RWPE1 (cell line): ENCODE data around the gene PDE7B.
A peak's percentile ranks its signal among the peaks of the same experiment; 100 is the strongest.

Experiments
- CTCF ChIA-PET: fragments of 350-600 bp; sonication (Branson Sonifier 250); formaldehyde crosslinking; extraction: SDS; loops from one replicate; lab custom pipeline; 2021; lab: Yijun Ruan, JAX
- POLR2A ChIA-PET: fragments of 400-600 bp; formaldehyde crosslinking; extraction: SDS; loops from one replicate; lab custom pipeline; 2020; ENCODE audit warnings: antibody characterized with exemption; ENCODE audit not compliant: low non-redundant PET; lab: Yijun Ruan, JAX
- DNase-seq: peaks from one replicate; pipeline ENCODE4 v3.0.0; 2012; ENCODE audit warnings: low spot score
- H3K27ac ChIP-seq: fragments of 450-650 bp; 2 replicates; pipeline ENCODE4 v1.5.1; 2017
- TF ChIP-seq, protein P1 (sequence below): fragments of 450-650 bp; conservative IDR thresholded peaks from 2 replicates; pipeline ENCODE4 v1.5.1; 2017; ENCODE audit warnings: low read depth, mild to moderate bottlenecking

Gene PDE7B

DNA sequence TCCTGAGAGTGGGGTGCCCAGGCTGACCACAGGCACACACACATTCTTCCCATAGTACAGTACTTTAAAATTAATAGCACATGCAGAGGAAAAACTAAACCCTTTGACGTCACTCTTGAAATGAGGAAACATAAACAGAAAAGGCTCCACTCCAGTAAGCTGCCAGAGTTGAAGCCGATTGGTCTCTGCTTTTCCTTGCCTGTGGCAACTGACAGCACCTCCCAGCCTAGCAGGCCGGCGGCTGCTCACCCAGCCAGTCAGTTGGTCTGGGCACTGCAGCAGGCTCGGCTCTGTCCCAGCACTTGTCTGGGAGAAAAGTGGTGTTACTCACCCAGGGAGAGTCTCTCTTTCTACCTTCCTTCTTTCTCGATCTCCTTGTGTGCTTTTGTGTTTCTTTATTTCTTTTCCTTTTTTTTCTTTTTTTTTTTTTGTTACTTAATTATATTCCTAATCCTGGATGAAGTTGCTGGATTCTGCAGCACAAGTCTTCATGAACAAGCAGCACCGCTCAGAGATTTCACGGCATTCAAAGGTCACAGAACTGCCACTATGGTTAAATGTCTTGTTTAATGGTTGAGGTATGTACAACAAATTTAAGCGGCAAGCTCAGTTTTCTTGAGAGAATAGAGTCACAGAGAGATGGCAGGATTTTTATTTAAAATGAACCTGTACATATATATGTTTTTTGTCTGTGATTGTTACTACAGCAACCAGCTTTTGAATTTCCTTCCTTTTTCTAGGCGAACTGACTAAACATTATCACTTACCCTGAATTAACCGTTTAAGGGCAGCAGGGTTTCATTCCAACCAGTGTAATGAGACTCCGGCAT, at the start of gene PDE7B:
PDE7B (plus strand) TSS at position 260 of the 830 bp plus-strand sequence.
- peak; percentile 20 for DNase-seq
- CTCF ChIA-PET, result no interaction called here
- no peak within 1 kb of the TSS for H3K27ac ChIP-seq
- POLR2A ChIA-PET, result no interaction called here
- TF ChIP-seq, protein P1, sequence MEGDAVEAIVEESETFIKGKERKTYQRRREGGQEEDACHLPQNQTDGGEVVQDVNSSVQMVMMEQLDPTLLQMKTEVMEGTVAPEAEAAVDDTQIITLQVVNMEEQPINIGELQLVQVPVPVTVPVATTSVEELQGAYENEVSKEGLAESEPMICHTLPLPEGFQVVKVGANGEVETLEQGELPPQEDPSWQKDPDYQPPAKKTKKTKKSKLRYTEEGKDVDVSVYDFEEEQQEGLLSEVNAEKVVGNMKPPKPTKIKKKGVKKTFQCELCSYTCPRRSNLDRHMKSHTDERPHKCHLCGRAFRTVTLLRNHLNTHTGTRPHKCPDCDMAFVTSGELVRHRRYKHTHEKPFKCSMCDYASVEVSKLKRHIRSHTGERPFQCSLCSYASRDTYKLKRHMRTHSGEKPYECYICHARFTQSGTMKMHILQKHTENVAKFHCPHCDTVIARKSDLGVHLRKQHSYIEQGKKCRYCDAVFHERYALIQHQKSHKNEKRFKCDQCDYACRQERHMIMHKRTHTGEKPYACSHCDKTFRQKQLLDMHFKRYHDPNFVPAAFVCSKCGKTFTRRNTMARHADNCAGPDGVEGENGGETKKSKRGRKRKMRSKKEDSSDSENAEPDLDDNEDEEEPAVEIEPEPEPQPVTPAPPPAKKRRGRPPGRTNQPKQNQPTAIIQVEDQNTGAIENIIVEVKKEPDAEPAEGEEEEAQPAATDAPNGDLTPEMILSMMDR, result no peak

DNA sequence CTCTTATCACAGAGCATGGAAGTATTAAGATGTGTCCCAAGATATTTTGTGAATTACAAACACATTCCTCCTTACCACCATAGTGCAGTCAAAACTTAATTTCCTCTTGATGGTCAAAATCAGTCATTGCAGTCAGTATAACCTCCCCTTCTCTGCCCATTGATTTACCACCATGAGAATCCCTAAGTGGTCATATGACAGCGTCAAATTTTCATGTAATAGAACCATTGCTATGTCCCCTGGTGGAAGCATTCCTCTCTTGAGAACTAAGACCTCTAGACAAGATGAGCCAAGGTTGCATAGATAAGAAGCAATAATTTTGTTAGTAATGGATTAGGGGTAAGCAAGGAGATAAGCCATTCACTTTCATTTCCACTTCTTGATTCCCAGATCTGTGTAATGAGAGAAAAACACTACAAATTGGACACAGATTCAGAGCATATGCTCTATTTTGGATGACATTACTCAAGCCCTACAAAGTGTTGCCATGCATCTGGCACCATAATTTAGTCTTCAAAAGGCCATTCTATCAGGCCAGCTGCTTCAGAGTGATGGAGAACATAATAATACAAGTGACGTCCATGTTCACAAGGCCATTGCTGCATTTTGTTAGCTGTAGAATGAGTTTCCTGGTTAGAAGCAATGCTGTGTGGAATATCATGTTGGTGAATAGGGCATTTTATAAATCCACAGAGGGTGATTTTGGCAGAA, 49.6 kb upstream of the PDE7B start:
- ChIA-PET CTCF (no interaction called here), POLR2A (no interaction called here)
- no peak overlapping the region for H3K27ac ChIP-seq
- no peak for DNase-seq
- TF ChIP-seq, protein P1, result no peak

DNA sequence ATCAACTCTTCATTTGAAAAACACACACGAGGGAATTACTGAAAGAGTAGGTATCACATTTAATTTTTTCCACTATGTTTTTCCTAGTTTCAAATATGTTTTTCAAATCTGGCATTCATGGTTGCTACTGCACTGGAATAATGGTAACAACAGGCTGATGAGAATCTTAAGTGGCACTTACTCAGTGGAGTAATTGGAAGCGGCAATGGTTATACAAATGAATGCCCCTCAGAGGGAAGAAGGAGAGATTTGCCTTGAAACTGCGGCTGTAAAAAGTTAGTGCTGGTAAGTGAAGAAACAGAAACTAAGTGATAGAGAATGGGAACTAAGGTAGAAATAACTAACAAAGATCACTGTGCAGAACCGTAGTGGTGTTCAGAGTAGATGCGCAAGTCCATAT, 41.0 kb upstream of the PDE7B start:
- ChIA-PET CTCF (interaction anchor here (0.6 kb wide), 1 partner anchor 421 kb away, joined by 7 read pairs; no protein-coding TSS in a partner anchor), POLR2A (no interaction called here)
- TF ChIP-seq, protein P1, result no peak
- no peak overlapping the region for H3K27ac ChIP-seq
- no peak for DNase-seq

DNA sequence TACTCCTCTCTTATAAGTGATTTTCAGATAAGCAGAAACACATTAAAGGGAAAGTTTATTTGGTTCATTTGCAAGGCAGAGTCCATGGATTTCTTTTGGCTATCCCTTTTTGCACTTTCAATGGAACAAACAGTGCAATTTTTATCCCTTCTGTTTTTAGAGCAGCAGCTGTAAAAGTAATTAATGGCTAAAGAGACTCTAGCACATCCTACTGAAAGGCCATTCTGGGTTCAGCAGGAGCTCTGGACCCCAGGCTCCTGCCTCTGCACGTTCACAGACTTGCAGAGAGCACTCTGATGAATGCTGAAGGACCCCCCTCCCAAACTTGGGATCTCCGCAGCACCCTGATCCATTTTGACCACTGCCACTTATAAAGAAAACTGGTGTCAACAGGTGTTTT, 40.3 kb upstream of the PDE7B start:
- no peak overlapping the region for H3K27ac ChIP-seq
- no peak for DNase-seq
- POLR2A ChIA-PET, result no interaction called here
- TF ChIP-seq, protein P1, result no peak
- CTCF ChIA-PET, result interaction anchor here (0.6 kb wide), 1 partner anchor 420 kb away, joined by 7 read pairs; no protein-coding TSS in a partner anchor

DNA sequence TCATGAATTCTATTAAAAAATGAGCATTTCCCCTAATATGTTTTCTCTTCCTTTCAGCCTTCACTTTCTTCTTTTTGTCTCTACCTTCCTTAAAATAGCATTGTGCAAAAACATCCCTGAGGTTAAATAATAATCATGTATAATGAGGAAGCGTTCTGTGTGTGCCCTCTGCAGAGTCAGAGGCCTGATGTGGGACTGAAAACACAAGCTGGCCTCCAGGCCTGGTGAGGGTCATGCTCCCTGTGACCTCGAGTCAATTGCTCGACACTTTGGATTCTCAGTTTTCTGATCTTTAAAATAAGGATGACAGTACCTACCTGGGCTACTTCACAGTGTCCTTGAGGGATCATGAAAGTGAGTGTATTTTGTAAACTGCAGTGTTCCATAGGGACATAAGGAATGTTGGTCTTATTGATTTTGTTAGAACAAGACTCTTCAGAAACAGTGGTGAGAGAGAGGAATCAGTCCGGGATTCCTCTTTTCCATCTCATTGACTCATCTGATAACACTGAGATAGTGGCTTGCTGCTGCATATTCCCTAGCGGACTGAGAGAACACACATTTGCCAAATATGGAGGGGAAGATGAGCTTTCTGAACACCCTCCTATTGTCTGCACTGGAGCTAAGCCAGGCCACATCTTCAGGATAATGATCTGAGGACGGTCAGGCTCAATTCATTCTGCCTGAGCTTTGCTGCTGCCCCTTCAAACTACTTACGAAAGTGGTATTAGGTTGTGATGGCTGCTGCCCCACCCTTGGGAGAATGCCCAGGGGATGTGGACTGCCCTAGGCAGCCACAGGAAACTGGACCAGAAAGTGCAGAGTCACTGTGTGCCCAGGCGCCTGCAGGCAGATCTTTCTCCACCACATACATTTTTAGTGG, 39.6 kb upstream of the PDE7B start:
- no peak for DNase-seq
- POLR2A ChIA-PET, result no interaction called here

More for the DNA sequence above, 39.6 kb upstream of the PDE7B start:
- TF ChIP-seq, protein P1, result no peak
- CTCF ChIA-PET, result no interaction called here
- H3K27ac ChIP-seq, result no peak overlapping the region
